ENCODE data around the gene C15orf39. TPM values are rescaled to one million over a fixed set of nuclear protein-coding genes. Genes with fewer than 3 reads are reported as not detected.

Gene C15orf39
- total RNA-seq, 1 experiment from 2014 or later = 5.9 TPM

- no peak for DNase-seq (ENCODE audit: extremely low read depth, low read depth)
These were observed 6.4 kb upstream of the C15orf39 start for GRCh38 chr15:75195122-75195765.

GRCh38 chr15:75195766-75196241 lies 5.9 kb upstream of the C15orf39 start:
- DNase-seq (ENCODE audit: extremely low read depth, low read depth) = no peak

GRCh38 chr15:75197062-75197630 lies 4.5 kb upstream of the C15orf39 start:
- DNase-seq (ENCODE audit: extremely low read depth, low read depth) = no peak

- peak; percentile 31 for DNase-seq (ENCODE audit: extremely low read depth, low read depth)
These were observed 2.9 kb upstream of the C15orf39 start for GRCh38 chr15:75198560-75199356.

- no peak for DNase-seq (ENCODE audit: extremely low read depth, low read depth)
These were observed 2.2 kb upstream of the C15orf39 start for GRCh38 chr15:75199357-75199940.

GRCh38 chr15:75200391-75200764 lies 1.3 kb upstream of the C15orf39 start:
- DNase-seq (ENCODE audit: extremely low read depth, low read depth) = no peak

GRCh38 chr15:75200765-75201615 lies 692 bp upstream of the C15orf39 start:
- DNase-seq (ENCODE audit: extremely low read depth, low read depth) = no peak

GRCh38 chr15:75202251-75203016 lies 752 bp downstream of the C15orf39 start:
- DNase-seq (ENCODE audit: extremely low read depth, low read depth) = peak; percentile 41

GRCh38 chr15:75203017-75203907 lies 1.6 kb downstream of the C15orf39 start:
- no peak for DNase-seq (ENCODE audit: extremely low read depth, low read depth)

- no peak for DNase-seq (ENCODE audit: extremely low read depth, low read depth)
These were observed 2.2 kb downstream of the C15orf39 start for GRCh38 chr15:75203908-75204263.

- DNase-seq (ENCODE audit: extremely low read depth, low read depth) = peak; percentile 87
These were observed 2.8 kb downstream of the C15orf39 start for GRCh38 chr15:75204340-75205063.

GRCh38 chr15:75205064-75205395 lies 3.3 kb downstream of the C15orf39 start:
- no peak for DNase-seq (ENCODE audit: extremely low read depth, low read depth)

- DNase-seq (ENCODE audit: extremely low read depth, low read depth) = no peak
These were observed 4.3 kb downstream of the C15orf39 start for GRCh38 chr15:75206006-75206405.

- DNase-seq (ENCODE audit: extremely low read depth, low read depth) = no peak
These were observed 5.3 kb downstream of the C15orf39 start for GRCh38 chr15:75206803-75207617.

GRCh38 chr15:75207618-75208500 lies 6.2 kb downstream of the C15orf39 start:
- DNase-seq (ENCODE audit: extremely low read depth, low read depth) = no peak

Measured in NCI-H460 (cell line).